ENCODE data around the gene MICAL1. TPM values are rescaled to one million over a fixed set of nuclear protein-coding genes. Genes with fewer than 3 reads are reported as not detected.

The MICAL1 gene
- total and polyA plus RNA-seq, 2 donors (not counting 1 experiment from before 2014, with no cell fraction given), result 202 to 319 TPM

DNA sequence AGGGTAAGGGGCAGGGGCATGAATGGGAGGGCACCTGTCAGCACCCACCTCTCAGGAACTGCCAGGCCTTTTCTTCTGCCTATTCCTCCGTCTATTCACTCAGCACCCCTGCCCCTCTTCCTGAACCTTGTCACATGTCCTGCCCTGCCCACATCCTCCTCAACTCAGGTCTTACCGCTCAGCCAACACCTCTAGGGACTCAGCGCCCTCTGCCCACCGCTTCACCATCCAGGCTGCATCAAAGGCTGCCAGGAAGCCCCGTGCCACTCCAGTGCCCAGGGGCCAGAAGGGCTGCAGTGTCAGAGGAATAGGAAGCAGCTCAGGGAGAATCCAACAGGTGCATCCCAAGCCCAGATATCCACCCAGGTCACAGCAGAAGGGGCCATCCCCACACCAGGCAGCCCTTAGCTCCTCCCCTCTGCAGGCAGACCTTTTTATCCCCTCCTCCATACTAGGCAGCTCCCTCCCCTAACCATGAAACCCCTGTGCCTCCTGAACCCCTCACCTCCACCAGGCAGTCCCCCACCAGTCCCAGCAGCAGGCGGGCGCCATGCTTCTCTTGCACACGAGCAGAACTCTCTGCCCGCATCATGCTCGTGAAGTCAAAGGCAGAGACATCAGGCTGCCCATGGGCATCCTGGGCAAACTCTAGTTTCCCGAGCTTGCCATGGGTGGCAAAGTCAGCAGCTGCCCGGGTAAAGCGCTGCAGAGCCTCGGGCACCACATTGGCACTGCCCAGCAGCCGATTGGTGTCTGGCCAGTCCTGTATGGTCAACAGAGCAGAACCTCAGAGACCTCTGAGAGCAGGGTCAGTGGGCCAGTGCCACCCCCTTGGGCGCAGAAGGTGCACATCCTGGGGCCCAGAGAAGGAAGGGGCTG, 5.5 kb downstream of the MICAL1 start:
- peak; percentile 77 for DNase-seq
- no peaks in the 10 kb centered on the region for H3K27me3 ChIP-seq (replicated peaks in 1 of 4; ENCODE audit: control extremely low read depth in 1 of 4, control insufficient read depth in 3 of 4, insufficient read depth in 4 of 4, low read length in 3 of 4)
- peaks cover 36% of the 10 kb centered on the region for H3K79me2 ChIP-seq (ENCODE audit: control insufficient read depth, insufficient read depth, low read length)
- H3K36me3 ChIP-seq (replicated peaks in 1 of 2; ENCODE audit: control extremely low read depth in 1 of 2, control insufficient read depth in 1 of 2, extremely low read depth in 1 of 2, insufficient read depth in 2 of 2, low read length in 1 of 2), result peaks cover 0 to 50% of the 10 kb centered on the region in 2 experiments
- Mint-ChIP-seq H3K4me1 (peaks cover 78% of the 10 kb centered on the region), H3K9me3 (ENCODE audit: insufficient read depth) (no peaks in the 10 kb centered on the region), H3K27me3 (no peaks in the 10 kb centered on the region), H3K27ac (peak overlapping the region; percentile 79), H3K4me3 (peak overlapping the region; percentile 47)
- intact Hi-C loops (cut with micrococcal nuclease), result loop anchor here (1.0 to 10.0 kb wide), 3 partner anchors 9 to 1425 kb away; partner anchors contain the start of gene AMD1
- peak overlapping the region in 1 of 5 experiments; percentile 19 for H3K4me3 ChIP-seq (ENCODE audit: control extremely low read depth in 1 of 5, extremely low read depth in 1 of 5, insufficient read depth in 1 of 5, low read depth in 2 of 5, low read length in 4 of 5)
- H3K4me1 ChIP-seq (ENCODE audit: control insufficient read depth in 2 of 2, insufficient read depth in 2 of 2, low read length in 2 of 2), result peaks cover 70 to 74% of the 10 kb centered on the region in 2 donors
- H3K9me3 ChIP-seq (ENCODE audit: control extremely low read depth in 1 of 3, control insufficient read depth in 2 of 3, insufficient read depth in 1 of 3, low read length in 2 of 3), result no peaks in the 10 kb centered on the region
- H4K20me1 ChIP-seq (ENCODE audit: control insufficient read depth, insufficient read depth, low read length, poor library complexity, severe bottlenecking), result peaks cover 9% of the 10 kb centered on the region
- peak; percentile 28 for ATAC-seq (ENCODE audit: low read depth)
- peak overlapping the region; percentile 65 for H3K4me2 ChIP-seq (replicated peaks; ENCODE audit: low read depth, low read length, poor library complexity, severe bottlenecking)
- 66% methylated on average over 16 of the region's 16 CpGs for WGBS (ENCODE audit: insufficient coverage)
- TF ChIP-seq EZH2 (IDR thresholded peaks at IDR 0.05; ENCODE audit: borderline replicate concordance, insufficient read depth, low read depth, low read length, poor library complexity, severe bottlenecking), result no peak
- TF ChIP-seq, protein P1, sequence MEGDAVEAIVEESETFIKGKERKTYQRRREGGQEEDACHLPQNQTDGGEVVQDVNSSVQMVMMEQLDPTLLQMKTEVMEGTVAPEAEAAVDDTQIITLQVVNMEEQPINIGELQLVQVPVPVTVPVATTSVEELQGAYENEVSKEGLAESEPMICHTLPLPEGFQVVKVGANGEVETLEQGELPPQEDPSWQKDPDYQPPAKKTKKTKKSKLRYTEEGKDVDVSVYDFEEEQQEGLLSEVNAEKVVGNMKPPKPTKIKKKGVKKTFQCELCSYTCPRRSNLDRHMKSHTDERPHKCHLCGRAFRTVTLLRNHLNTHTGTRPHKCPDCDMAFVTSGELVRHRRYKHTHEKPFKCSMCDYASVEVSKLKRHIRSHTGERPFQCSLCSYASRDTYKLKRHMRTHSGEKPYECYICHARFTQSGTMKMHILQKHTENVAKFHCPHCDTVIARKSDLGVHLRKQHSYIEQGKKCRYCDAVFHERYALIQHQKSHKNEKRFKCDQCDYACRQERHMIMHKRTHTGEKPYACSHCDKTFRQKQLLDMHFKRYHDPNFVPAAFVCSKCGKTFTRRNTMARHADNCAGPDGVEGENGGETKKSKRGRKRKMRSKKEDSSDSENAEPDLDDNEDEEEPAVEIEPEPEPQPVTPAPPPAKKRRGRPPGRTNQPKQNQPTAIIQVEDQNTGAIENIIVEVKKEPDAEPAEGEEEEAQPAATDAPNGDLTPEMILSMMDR (IDR thresholded peaks at IDR 0.05), result no peak
- no peak overlapping the region for H2AFZ ChIP-seq (ENCODE audit: insufficient read depth, low read depth, low read length, poor library complexity, severe bottlenecking)
- peak overlapping the region; percentile 19 to 76 for H3K27ac ChIP-seq (ENCODE audit: low read length in 2 of 2)
- ChIA-PET POLR2A (interaction anchor here (0.5 to 3.7 kb wide), 3 partner anchors 9 to 67 kb away, joined by 4 to 21 read pairs (median 6); partner anchors contain the start of genes PPIL6 and SMPD2), CTCF (interaction anchor here (0.5 to 1.1 kb wide), 2 partner anchors 10 to 13 kb away, joined by 3 read pairs; no protein-coding TSS in a partner anchor)
- no peak overlapping the region for H3K9ac ChIP-seq (ENCODE audit: low read length)

Measured in B cell (primary cell).